ENCODE data around the gene MEAK7.
A peak's percentile ranks its signal among the peaks of the same experiment; 100 is the strongest.

DNA sequence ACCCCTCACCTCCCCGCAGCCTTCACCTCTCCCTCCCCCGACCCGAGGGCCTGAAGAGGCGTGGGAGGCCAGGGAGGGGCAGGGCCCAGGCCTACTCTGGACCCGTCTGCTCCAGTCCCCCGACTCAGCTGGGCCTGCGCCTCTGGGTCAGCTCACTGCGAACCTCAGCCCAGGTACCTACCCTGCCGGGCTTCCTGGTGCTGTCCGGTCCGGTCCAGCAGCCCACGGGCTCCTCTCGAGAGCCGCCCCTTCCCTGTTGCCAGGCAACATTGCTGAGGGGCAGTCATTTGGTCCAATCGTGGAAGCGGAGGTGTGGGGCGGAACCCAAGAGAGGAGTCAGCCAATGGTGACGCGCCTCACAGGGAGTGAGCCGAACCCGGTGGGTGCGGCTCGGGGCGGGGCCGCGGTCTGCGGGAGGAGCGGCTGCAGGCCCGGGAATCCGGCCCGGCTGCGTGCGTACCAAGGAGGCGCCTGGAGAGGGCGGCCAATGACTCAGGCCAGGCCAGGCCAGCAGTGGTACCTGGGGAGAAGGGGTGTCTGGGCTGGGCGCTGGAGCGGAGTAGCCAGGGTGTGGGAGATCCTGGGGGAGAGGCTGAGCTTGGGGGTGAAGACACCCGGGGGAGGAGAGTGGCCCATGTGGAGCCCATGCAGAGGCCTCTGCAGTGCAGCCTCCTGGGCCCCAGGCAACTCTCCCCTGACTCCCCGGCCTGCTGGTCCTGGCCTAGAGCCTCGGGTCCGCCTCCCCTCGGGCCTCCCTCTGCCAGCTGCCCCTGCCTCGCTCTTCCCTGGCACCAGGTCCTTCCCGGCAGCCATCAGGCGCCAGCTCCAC is at the start of gene MEAK7:
- TF ChIP-seq, protein P1, sequence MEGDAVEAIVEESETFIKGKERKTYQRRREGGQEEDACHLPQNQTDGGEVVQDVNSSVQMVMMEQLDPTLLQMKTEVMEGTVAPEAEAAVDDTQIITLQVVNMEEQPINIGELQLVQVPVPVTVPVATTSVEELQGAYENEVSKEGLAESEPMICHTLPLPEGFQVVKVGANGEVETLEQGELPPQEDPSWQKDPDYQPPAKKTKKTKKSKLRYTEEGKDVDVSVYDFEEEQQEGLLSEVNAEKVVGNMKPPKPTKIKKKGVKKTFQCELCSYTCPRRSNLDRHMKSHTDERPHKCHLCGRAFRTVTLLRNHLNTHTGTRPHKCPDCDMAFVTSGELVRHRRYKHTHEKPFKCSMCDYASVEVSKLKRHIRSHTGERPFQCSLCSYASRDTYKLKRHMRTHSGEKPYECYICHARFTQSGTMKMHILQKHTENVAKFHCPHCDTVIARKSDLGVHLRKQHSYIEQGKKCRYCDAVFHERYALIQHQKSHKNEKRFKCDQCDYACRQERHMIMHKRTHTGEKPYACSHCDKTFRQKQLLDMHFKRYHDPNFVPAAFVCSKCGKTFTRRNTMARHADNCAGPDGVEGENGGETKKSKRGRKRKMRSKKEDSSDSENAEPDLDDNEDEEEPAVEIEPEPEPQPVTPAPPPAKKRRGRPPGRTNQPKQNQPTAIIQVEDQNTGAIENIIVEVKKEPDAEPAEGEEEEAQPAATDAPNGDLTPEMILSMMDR (IDR thresholded peaks at IDR 0.05; ENCODE audit: low read depth, low read length): no peak
- TF ChIP-seq POLR2A (IDR thresholded peaks at IDR 0.05; ENCODE audit: extremely low read depth, insufficient read length) (peak; percentile 58), MYC (IDR thresholded peaks at IDR 0.05; ENCODE audit: low read depth, low read length) (no peak; the same call in 1 of the 2 replicates)

All from NB4 (cell line).